K562 (cell line): ENCODE data around the gene NEK2. TPM values are rescaled to one million over a fixed set of nuclear protein-coding genes. Genes with fewer than 3 reads are reported as not detected.

Source experiments
- ADNP ChIP-seq: fragments of 200-800 bp; sonication (Bioruptor generic); IDR thresholded peaks from 2 replicates; pipeline ENCODE4 v1.6.1; 2016; ENCODE audit warnings: missing genetic modification characterization, missing compliant biosample characterization
- ASH1L ChIP-seq: fragments of 450-650 bp; IDR thresholded peaks from 2 replicates; pipeline ENCODE4 v1.6.1; 2018; ENCODE audit warnings: borderline replicate concordance, mild to moderate bottlenecking, low read depth; ENCODE audit not compliant: partially characterized antibody
- BRCA1 ChIP-seq, 2 experiments: fragments of 450-650 bp in 1 of 2; sonication (generic) in 1 of 2; formaldehyde crosslinking in 1 of 2; IDR thresholded peaks; 2 replicates each; pipeline versions ENCODE4 v1.5.0 to v1.6.1; 2017 to 2020; ENCODE audit warnings: mild to moderate bottlenecking in 1 of 2, missing genetic modification reagents in 1 of 2
- CCNT2 ChIP-seq: IDR thresholded peaks from 2 replicates; pipeline ENCODE4 v1.6.1; 2011; ENCODE audit warnings: borderline replicate concordance, low read depth, mild to moderate bottlenecking, moderate library complexity, mixed read lengths, low read length; ENCODE audit not compliant: insufficient read length; ENCODE audit errors: extremely low read depth
- DPF2 ChIP-seq: fragments of 450-650 bp; IDR thresholded peaks from 2 replicates; pipeline ENCODE4 v1.6.1; 2016
- ELF1 ChIP-seq: fragments of 200-800 bp; sonication (Bioruptor generic); IDR thresholded peaks from 2 replicates; pipeline ENCODE4 v1.6.1; 2016; ENCODE audit warnings: missing genetic modification characterization, missing compliant biosample characterization
- GABPA ChIP-seq: fragments of 200-800 bp; sonication (Bioruptor generic); conservative IDR thresholded peaks from 2 replicates; pipeline ENCODE4 v1.6.1; 2016; ENCODE audit warnings: low read depth, missing genetic modification characterization, missing compliant biosample characterization
- HNRNPH1 ChIP-seq: fragments of 200-400 bp; formaldehyde crosslinking; optimal IDR thresholded peaks from 2 replicates; pipeline ENCODE3; 2017; ENCODE audit warnings: low read depth, mild to moderate bottlenecking, low read length, moderate library complexity
- HNRNPL ChIP-seq: fragments of 200-400 bp; formaldehyde crosslinking; IDR thresholded peaks from 2 replicates; pipeline ENCODE4 v1.6.1; 2017; ENCODE audit warnings: low read depth, mild to moderate bottlenecking, low read length
- RBM39 ChIP-seq: fragments of 200-400 bp; formaldehyde crosslinking; optimal IDR thresholded peaks from 2 replicates; pipeline ENCODE3; 2018; ENCODE audit warnings: low read depth, low read length
- TCF3 ChIP-seq: sonication (generic); formaldehyde crosslinking; IDR thresholded peaks from 2 replicates; pipeline ENCODE4 v1.4.0; 2020; ENCODE audit warnings: mild to moderate bottlenecking, missing genetic modification reagents
- TFAM ChIP-seq: fragments of 250-450 bp; sonication (Bioruptor Pico); conservative IDR thresholded peaks from 2 replicates; pipeline ENCODE4 v1.5.0; 2021; ENCODE audit warnings: mild to moderate bottlenecking, moderate library complexity
- TRIM24 ChIP-seq, 2 experiments: fragments of 450-650 bp; IDR thresholded peaks; 2 replicates each; pipeline ENCODE4 v1.6.1; 2016
- ZBTB11 ChIP-seq, 3 experiments: fragments of 200-800 bp in 1 of 3; fragments of 250-450 bp in 1 of 3; fragments of 450-650 bp in 1 of 3; sonication (Bioruptor Pico) in 1 of 3; sonication (Bioruptor generic) in 1 of 3; formaldehyde crosslinking in 1 of 3; IDR thresholded peaks; 2 replicates each; pipeline versions ENCODE4 v1.6.1 to v1.8.0; 2016 to 2022; ENCODE audit warnings: mild to moderate bottlenecking in 2 of 3, missing genetic modification characterization in 2 of 3, missing compliant biosample characterization in 1 of 3, moderate library complexity in 1 of 3
- ZBTB7A ChIP-seq: IDR thresholded peaks from 2 replicates; pipeline ENCODE4 v1.6.1; 2011; ENCODE audit warnings: low read depth, mild to moderate bottlenecking, low read length, moderate library complexity, borderline replicate concordance; ENCODE audit not compliant: control insufficient read depth
- ZNF133 ChIP-seq: fragments of 250-450 bp; sonication (Bioruptor Pico); IDR thresholded peaks from 2 replicates; pipeline ENCODE4 v1.4.0; 2020; ENCODE audit warnings: mild to moderate bottlenecking
- ZNF431 ChIP-seq: sonication (generic); formaldehyde crosslinking; IDR thresholded peaks from 2 replicates; pipeline ENCODE4 v1.8.0; 2022; ENCODE audit warnings: mild to moderate bottlenecking, missing genetic modification reagents
- ZNF785 ChIP-seq: fragments of 250-450 bp; sonication (Bioruptor Pico); IDR thresholded peaks from 2 replicates; pipeline ENCODE4 v1.4.0; 2020; ENCODE audit warnings: mild to moderate bottlenecking
- ZZZ3 ChIP-seq: fragments of 450-650 bp; IDR thresholded peaks from 2 replicates; pipeline ENCODE4 v1.6.1; 2016; ENCODE audit warnings: antibody characterized with exemption, mild to moderate bottlenecking, moderate library complexity
- polyA plus RNA-seq, 8 experiments: library from polyadenylated mRNA; depleted of rRNA in 4 of 8; stranded (reverse) in 5 of 8; unstranded in 3 of 8; fragments of >200 nt; fragmentation: Nextera tagmentation in 2 of 8; fragmentation: Illumina TruSeq in 1 of 8; extraction: Ambion mirVana in 2 of 8; extraction: Trizol in 1 of 8; gene quantifications; 2 replicates each; pipeline versions ENCODE4 v1.2.1 to v1.2.3, GENCODE V29; 2011 to 2014; ENCODE audit warnings: inconsistent platforms in 1 of 8, missing spikeins in 1 of 8
- total RNA-seq, 7 experiments: library from RNA; depleted of rRNA in 6 of 7; stranded (reverse); fragments of >200 nt in 6 of 7; fragmentation: Illumina TruSeq in 2 of 7; extraction: Trizol in 2 of 7; gene quantifications; 2 replicates each; pipeline versions ENCODE4 v1.2.1 to v1.2.3, GENCODE V29; 2011 to 2021; ENCODE audit warnings: low replicate concordance in 1 of 7

Gene NEK2
- total and polyA plus RNA-seq, 9 of the 15 experiments (the other 6 are each of a cell fraction or from before 2014, with no cell fraction given): 30.0 to 74.7 (median 66.4) TPM

- TF ChIP-seq ZBTB11 (CRISPR knock-in tag; IDR thresholded peaks at IDR 0.05) (peak in 1 of 3 experiments; percentile 57; a peak in 1 of 6 replicates), HNRNPH1 (no peak), ZNF785 (CRISPR knock-in tag) (no peak), ZNF431 (no peak), ZZZ3 (no peak), HNRNPL (0 out of 2 replicates have a peak, but pooled peaks have one; percentile 43), TCF3 (CRISPR knock-in tag) (peak; percentile 59; the same call in 1 of the 2 replicates), TFAM (CRISPR knock-in tag) (no peak), ZBTB7A (peak; percentile 80), ASH1L (peak; percentile 82), ADNP (no peak), ELF1 (tag) (peak; percentile 54), GABPA (no peak; the same call in 1 of the 2 replicates), DPF2 (peak; percentile 96), TRIM24 (IDR thresholded peaks at IDR 0.05) (peak; percentile 69 to 82; a peak in 3 of 4 replicates), RBM39 (peak; percentile 97), BRCA1 (IDR thresholded peaks at IDR 0.05) (no peak), BRCA1 (CRISPR knock-in tag; IDR thresholded peaks at IDR 0.05) (no peak), CCNT2 (peak; percentile 51), ZNF133 (no peak)
Measured at GRCh38 chr1:211675230-211676105, at the start of gene NEK2 (continued).
